Bladder microvascular endothelial cell (primary cell): ENCODE results near the gene MUSTN1. TPM values are rescaled to one million over a fixed set of nuclear protein-coding genes. Genes with fewer than 3 reads are reported as not detected.

Experiments used
- total RNA-seq: library from RNA; depleted of rRNA; stranded (reverse); fragments of >200 nt; gene quantifications from 2 replicates; pipeline ENCODE4 v1.2.3, GENCODE V29; 2014

Gene MUSTN1
- total RNA-seq, result not detected in 2 replicates

DNA sequence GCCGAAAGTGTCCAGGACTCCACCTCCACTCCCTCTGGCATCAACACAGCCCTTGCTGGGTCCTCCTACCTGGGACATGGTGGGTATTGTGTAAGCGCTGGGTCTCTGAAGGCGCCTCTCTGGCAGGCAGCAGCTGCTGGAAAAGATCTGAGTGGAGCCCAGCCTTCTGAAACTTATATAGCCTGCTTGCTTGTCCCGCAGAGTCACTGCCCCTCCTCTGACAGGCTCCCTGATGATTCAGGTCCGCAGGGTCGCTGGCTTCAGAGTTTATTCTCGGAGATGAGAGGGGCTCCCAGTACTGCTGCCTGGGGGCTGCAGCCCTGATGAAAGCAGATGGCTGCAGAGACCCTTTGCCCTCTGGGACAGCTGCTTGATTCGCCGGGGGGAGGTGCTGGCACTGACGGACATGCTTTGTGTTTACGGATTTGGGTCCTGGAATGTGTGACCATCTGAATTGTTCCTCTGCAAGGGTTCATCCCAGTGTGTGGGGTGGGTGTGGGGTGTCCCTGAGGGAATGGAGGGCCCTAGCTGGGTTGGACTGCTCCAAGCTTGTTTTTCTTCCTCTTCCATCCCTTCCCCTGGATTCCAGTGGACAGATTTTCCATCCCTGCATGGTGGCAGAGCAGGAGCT lies at the start of gene MUSTN1:
MUSTN1 (minus strand) TSS at position 149 of the 631 bp plus-strand sequence; CDS start at position 78, 71 bp downstream.

GRCh38 chr3:52830535-52831258 lies 4.1 kb downstream of the MUSTN1 start, which contains the start of gene ITIH4:
ITIH4 (minus strand) TSS chr3:52830672; CDS start chr3:52830642, 30 bp downstream.

DNA sequence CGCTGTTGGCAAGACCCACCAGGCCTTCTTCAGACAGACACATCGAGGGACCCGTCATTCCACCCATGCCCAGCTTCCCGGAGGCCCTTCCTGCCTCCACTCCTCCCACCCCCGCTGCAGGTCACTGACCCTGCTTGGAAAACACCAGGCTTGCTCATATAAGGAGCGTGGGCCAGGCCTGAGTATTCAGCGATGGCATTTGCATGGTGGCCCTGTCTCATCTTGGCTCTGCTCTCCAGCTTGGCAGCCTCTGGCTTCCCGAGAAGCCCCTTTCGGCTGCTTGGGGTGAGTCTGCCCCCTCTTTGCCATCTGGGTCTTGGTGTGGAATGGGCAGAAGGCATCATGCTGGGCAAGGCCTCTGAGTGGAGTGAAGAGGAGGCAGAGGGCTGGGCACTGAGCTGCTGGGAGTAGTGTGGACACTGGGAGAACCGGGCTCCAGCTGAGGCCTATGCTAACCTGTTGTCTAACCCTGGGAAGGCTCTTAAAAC lies 40.2 kb downstream of the MUSTN1 start, which contains the start of gene ITIH3:
ITIH3 (plus strand) TSS at position 185 of the 488 bp plus-strand sequence; CDS start at position 193, 8 bp downstream.

Other genes with a start within 250 kb of the MUSTN1 start
- gene PBRM1, start 149.1 kb downstream of the MUSTN1 start, total RNA-seq, result 36.6 and 96.2 TPM in 2 replicates
- 64.9 and 116 TPM in 2 replicates for gene GNL3, start 149.0 kb downstream of the MUSTN1 start, total RNA-seq
- gene GLT8D1, start 129.2 kb downstream of the MUSTN1 start, total RNA-seq, result 41.9 and 97.1 TPM in 2 replicates
- gene SPCS1, start 128.9 kb downstream of the MUSTN1 start, total RNA-seq, result 25.7 and 32.0 TPM in 2 replicates
- gene NEK4, start 64.1 kb downstream of the MUSTN1 start, total RNA-seq, result 9.4 and 23.2 TPM in 2 replicates
- 0.16 TPM in 1 of 2 replicates, not detected in the other for gene ITIH1, start 57.4 kb downstream of the MUSTN1 start, total RNA-seq
- gene ITIH3, start 40.2 kb downstream of the MUSTN1 start, total RNA-seq, result 0.16 and 0.44 TPM in 2 replicates
- 0.38 TPM in 1 of 2 replicates, not detected in the other for gene ITIH4, start 4.3 kb downstream of the MUSTN1 start, total RNA-seq
- 12.0 and 16.0 TPM in 2 replicates for gene STIMATE, start 62.5 kb upstream of the MUSTN1 start, total RNA-seq
- gene SFMBT1, start 211.1 kb upstream of the MUSTN1 start, total RNA-seq, result 1.8 and 4.3 TPM in 2 replicates